ENCODE measurements around the gene BCAN. TPM values are rescaled to one million over a fixed set of nuclear protein-coding genes. Genes with fewer than 3 reads are reported as not detected.
"Not testable (repeated sequence)": the region's sequence is repeated elsewhere in the genome, so short reads cannot be mapped to it uniquely, and the experiment has no call there.

The BCAN gene
- total RNA-seq, 1 experiment from 2014 or later, result 1.2 TPM

DNA sequence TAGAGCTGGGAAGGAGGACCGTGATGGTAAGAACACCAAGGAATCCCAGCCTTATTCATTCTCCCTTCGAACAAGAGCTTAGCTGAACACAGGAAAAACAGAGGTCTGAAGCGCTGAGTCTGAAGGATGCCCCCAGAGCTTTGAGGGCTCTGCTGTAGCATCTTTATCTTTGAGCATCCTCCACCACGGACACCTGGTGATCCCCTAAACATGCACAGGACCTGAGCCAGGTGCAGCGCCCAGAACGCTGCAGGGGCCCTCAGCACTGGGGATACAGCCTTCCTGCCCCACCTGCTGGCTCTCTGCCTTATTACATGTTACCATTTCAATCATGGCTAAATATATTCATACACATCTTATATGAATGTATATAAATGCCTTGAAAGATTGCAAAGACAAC, 32.9 kb upstream of the BCAN start:
- Histone ChIP-seq H3T11ph (ENCODE audit: low read length) (no peak overlapping the region), H3K27me3 (ENCODE audit: insufficient read depth, low read length) (no peaks in the 10 kb centered on the region), H4K5ac (ENCODE audit: insufficient read length, low read depth, low read length) (no peak overlapping the region), H3K4me2 (ENCODE audit: insufficient read depth, insufficient read length, low read length) (no peak overlapping the region), H3K23ac (ENCODE audit: insufficient read length, low read depth, low read length) (no peak overlapping the region), H3K79me1 (ENCODE audit: insufficient read depth, low read depth, low read length, poor library complexity, severe bottlenecking) (no peaks in the 10 kb centered on the region), H2BK15ac (ENCODE audit: low read depth, low read length) (no peak overlapping the region), H2BK20ac (ENCODE audit: low read depth, low read length, poor library complexity, severe bottlenecking) (no peak overlapping the region), H2AK5ac (ENCODE audit: insufficient read length, low read length) (no peak overlapping the region), H3K79me2 (ENCODE audit: insufficient read depth, low read length) (no peaks in the 10 kb centered on the region), H3K9me3 (ENCODE audit: control insufficient read depth, low read depth, low read length) (no peaks in the 10 kb centered on the region), H2BK12ac (ENCODE audit: insufficient read length, low read depth, low read length) (no peak overlapping the region), H2BK5ac (ENCODE audit: insufficient read length, low read length) (no peak overlapping the region), H4K20me1 (ENCODE audit: control insufficient read depth, insufficient read depth, insufficient read length) (no peaks in the 10 kb centered on the region), H2AFZ (ENCODE audit: low read length) (no peak overlapping the region), H4K8ac (replicated peaks; ENCODE audit: insufficient read length, low read depth, low read length) (no peak overlapping the region), H3K9ac (ENCODE audit: extremely low read depth, insufficient read length, low read length) (no peak overlapping the region), H3K23me2 (ENCODE audit: insufficient read length, low read depth, low read length, poor library complexity, severe bottlenecking) (no peaks in the 10 kb centered on the region), H3K56ac (ENCODE audit: insufficient read length, low read depth, low read length) (no peak overlapping the region), H4K91ac (ENCODE audit: insufficient read length, low read depth, low read length) (no peak overlapping the region), H3K4ac (ENCODE audit: low read depth, low read length) (no peak overlapping the region), H3K18ac (ENCODE audit: insufficient read length, low read depth, low read length) (no peak overlapping the region), H2BK120ac (ENCODE audit: low read depth, low read length, poor library complexity, severe bottlenecking) (no peak overlapping the region), H3K27ac (ENCODE audit: insufficient read length, low read depth, low read length) (no peak overlapping the region), H3K4me1 (ENCODE audit: insufficient read depth, low read length) (no peaks in the 10 kb centered on the region; the same call in 1 of the 2 replicates), H3K14ac (ENCODE audit: insufficient read depth, low read length) (no peak overlapping the region)
- TF ChIP-seq, protein P1, sequence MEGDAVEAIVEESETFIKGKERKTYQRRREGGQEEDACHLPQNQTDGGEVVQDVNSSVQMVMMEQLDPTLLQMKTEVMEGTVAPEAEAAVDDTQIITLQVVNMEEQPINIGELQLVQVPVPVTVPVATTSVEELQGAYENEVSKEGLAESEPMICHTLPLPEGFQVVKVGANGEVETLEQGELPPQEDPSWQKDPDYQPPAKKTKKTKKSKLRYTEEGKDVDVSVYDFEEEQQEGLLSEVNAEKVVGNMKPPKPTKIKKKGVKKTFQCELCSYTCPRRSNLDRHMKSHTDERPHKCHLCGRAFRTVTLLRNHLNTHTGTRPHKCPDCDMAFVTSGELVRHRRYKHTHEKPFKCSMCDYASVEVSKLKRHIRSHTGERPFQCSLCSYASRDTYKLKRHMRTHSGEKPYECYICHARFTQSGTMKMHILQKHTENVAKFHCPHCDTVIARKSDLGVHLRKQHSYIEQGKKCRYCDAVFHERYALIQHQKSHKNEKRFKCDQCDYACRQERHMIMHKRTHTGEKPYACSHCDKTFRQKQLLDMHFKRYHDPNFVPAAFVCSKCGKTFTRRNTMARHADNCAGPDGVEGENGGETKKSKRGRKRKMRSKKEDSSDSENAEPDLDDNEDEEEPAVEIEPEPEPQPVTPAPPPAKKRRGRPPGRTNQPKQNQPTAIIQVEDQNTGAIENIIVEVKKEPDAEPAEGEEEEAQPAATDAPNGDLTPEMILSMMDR (conservative IDR thresholded peaks at IDR 0.05), result peak; percentile 73
- Mint-ChIP-seq H3K4me3 (no peak overlapping the region), H3K27ac (no peak overlapping the region), H3K9me3 (no peaks in the 10 kb centered on the region), H3K4me1 (peaks cover 6 to 13% of the 10 kb centered on the region in 2 experiments; a peak in 3 of 4 replicates), H3K36me3 (ENCODE audit: insufficient read depth in 1 of 3, low read depth in 3 of 3) (no peaks in the 10 kb centered on the region), H3K27me3 (ENCODE audit: low read depth) (peaks cover 9% of the 10 kb centered on the region)
- DNase-seq, result no peak
- no CpG with 5 or more reads among the region's 6 CpGs for WGBS (ENCODE audit: extremely low coverage, insufficient read length, low lambda C conversion rate)

DNA sequence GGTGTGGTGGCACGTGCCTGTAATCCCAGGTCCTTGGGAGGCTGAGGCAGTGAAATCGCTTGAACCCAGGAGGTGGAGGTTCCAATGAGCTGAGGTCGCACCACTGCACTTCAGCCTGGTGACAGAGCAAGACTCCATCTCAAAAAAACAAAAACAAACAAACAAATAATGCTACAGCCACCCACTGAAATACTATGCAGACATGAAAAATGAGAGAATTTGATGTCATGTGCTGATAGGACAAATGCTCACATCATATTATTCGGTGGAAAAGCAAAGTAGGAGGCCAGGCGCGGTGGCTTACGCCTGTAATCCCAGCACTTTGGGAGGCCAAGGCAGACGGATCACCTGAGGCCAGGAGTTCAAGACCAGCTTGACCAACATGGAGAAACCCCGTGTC, 31.8 kb upstream of the BCAN start:
- not testable (repeated sequence) for H2BK5ac ChIP-seq (ENCODE audit: insufficient read length, low read length); H2AK5ac ChIP-seq (ENCODE audit: insufficient read length, low read length); H4K20me1 ChIP-seq (ENCODE audit: control insufficient read depth, insufficient read depth, insufficient read length); H3K23me2 ChIP-seq (ENCODE audit: insufficient read length, low read depth, low read length, poor library complexity, severe bottlenecking); H3K56ac ChIP-seq (ENCODE audit: insufficient read length, low read depth, low read length); H3K79me1 ChIP-seq (ENCODE audit: insufficient read depth, low read depth, low read length, poor library complexity, severe bottlenecking); H3K4ac ChIP-seq (ENCODE audit: low read depth, low read length); H2AFZ ChIP-seq (ENCODE audit: low read length); H3K9me3 Mint-ChIP-seq; H4K8ac ChIP-seq (replicated peaks; ENCODE audit: insufficient read length, low read depth, low read length); H2BK12ac ChIP-seq (ENCODE audit: insufficient read length, low read depth, low read length); H3K27ac ChIP-seq (ENCODE audit: insufficient read length, low read depth, low read length); H3K27me3 ChIP-seq (ENCODE audit: insufficient read depth, low read length); H3K27ac Mint-ChIP-seq; H3K4me3 Mint-ChIP-seq; H3K4me1 ChIP-seq (ENCODE audit: insufficient read depth, low read length); H3T11ph ChIP-seq (ENCODE audit: low read length); DNase-seq; H3K79me2 ChIP-seq (ENCODE audit: insufficient read depth, low read length); H3K27me3 Mint-ChIP-seq (ENCODE audit: low read depth); H3K23ac ChIP-seq (ENCODE audit: insufficient read length, low read depth, low read length); H3K9me3 ChIP-seq (ENCODE audit: control insufficient read depth, low read depth, low read length); H2BK15ac ChIP-seq (ENCODE audit: low read depth, low read length); H3K36me3 Mint-ChIP-seq (ENCODE audit: insufficient read depth in 1 of 3, low read depth in 3 of 3); H2BK20ac ChIP-seq (ENCODE audit: low read depth, low read length, poor library complexity, severe bottlenecking); H3K18ac ChIP-seq (ENCODE audit: insufficient read length, low read depth, low read length); H2BK120ac ChIP-seq (ENCODE audit: low read depth, low read length, poor library complexity, severe bottlenecking); H3K14ac ChIP-seq (ENCODE audit: insufficient read depth, low read length); H3K4me2 ChIP-seq (ENCODE audit: insufficient read depth, insufficient read length, low read length); H4K5ac ChIP-seq (ENCODE audit: insufficient read length, low read depth, low read length); H3K9ac ChIP-seq (ENCODE audit: extremely low read depth, insufficient read length, low read length); H4K91ac ChIP-seq (ENCODE audit: insufficient read length, low read depth, low read length)
- H3K4me1 Mint-ChIP-seq, result peaks cover 6 to 13% of the 10 kb centered on the region in 2 experiments; a peak in 3 of 4 replicates
- WGBS (ENCODE audit: extremely low coverage, insufficient read length, low lambda C conversion rate), result no CpG with 5 or more reads among the region's 9 CpGs
